Tibial nerve (tissue), 4 donors: ENCODE data around the gene VMP1.

Experiments used
- EP300 ChIP-seq, 2 donors: sonication (generic); formaldehyde crosslinking; IDR thresholded peaks; one replicate each; pipeline ENCODE4 v1.6.1; 2017; ENCODE audit warnings: antibody characterized with exemption in 2 of 2, mild to moderate bottlenecking in 1 of 2
- POLR2A ChIP-seq, 2 donors: fragments of 450-650 bp; IDR thresholded peaks; one replicate each; pipeline ENCODE4 v1.6.1; 2017; ENCODE audit warnings: antibody characterized with exemption in 2 of 2, mild to moderate bottlenecking in 2 of 2, moderate library complexity in 2 of 2
- TF ChIP-seq, protein P1 (sequence below), 5 experiments: fragments of 200-600 bp in 3 of 5; fragments of 450-650 bp in 2 of 5; sonication (generic) in 3 of 5; IDR thresholded peaks; one replicate each; pipeline ENCODE4 v1.5.1; 2016 to 2019; ENCODE audit warnings: antibody characterized with exemption in 5 of 5, mild to moderate bottlenecking in 3 of 5, moderate library complexity in 2 of 5

DNA sequence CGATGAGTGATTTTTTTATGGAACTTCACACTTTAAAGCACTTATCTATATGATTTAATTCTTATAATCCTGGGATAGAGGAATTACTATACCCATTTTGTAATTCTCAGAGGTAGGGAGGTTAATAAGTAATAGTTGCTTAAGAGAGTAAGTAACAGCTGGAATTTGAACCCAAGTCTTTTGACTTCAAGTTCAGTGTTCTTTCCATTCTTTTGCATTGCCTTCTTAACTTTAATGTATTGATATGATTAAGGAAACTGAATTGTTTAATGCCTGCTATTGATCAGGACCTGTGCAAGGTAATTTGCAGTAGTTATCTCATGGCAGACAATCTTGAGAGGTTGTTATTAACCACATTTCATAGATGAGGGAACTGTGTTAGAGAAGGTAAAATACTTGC, 106.8 kb downstream of the VMP1 start:
- TF ChIP-seq, protein P1, sequence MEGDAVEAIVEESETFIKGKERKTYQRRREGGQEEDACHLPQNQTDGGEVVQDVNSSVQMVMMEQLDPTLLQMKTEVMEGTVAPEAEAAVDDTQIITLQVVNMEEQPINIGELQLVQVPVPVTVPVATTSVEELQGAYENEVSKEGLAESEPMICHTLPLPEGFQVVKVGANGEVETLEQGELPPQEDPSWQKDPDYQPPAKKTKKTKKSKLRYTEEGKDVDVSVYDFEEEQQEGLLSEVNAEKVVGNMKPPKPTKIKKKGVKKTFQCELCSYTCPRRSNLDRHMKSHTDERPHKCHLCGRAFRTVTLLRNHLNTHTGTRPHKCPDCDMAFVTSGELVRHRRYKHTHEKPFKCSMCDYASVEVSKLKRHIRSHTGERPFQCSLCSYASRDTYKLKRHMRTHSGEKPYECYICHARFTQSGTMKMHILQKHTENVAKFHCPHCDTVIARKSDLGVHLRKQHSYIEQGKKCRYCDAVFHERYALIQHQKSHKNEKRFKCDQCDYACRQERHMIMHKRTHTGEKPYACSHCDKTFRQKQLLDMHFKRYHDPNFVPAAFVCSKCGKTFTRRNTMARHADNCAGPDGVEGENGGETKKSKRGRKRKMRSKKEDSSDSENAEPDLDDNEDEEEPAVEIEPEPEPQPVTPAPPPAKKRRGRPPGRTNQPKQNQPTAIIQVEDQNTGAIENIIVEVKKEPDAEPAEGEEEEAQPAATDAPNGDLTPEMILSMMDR (IDR thresholded peaks at IDR 0.05), result no peak
- TF ChIP-seq POLR2A (IDR thresholded peaks at IDR 0.05) (no peak), EP300 (IDR thresholded peaks at IDR 0.05) (no peak)
